IMR-90 (cell line): Measurements from ENCODE around the gene SLC9A3.

ENCODE experiments used
- BHLHE40 ChIP-seq: fragments of 150-350 bp; IDR thresholded peaks from 2 replicates; pipeline ENCODE4 v1.6.1; 2016; ENCODE audit warnings: mild to moderate bottlenecking, low read depth, low read length
- CTCF ChIP-seq: conservative IDR thresholded peaks from 2 replicates; pipeline ENCODE4 v1.5.1; 2012; ENCODE audit warnings: mild to moderate bottlenecking, low read depth, low read length, improper control_type of control experiment
- FOS ChIP-seq: fragments of 150-350 bp; IDR thresholded peaks from 2 replicates; pipeline ENCODE4 v1.6.1; 2016; ENCODE audit warnings: low read depth, low read length
- MAZ ChIP-seq: IDR thresholded peaks from 2 replicates; pipeline ENCODE4 v1.6.1; 2012; ENCODE audit warnings: low read depth, mild to moderate bottlenecking, low read length, improper control_type of control experiment, moderate library complexity, borderline replicate concordance
- POLR2A ChIP-seq: IDR thresholded peaks from 2 replicates; pipeline ENCODE4 v1.6.1; 2012; ENCODE audit warnings: mild to moderate bottlenecking, low read depth, low read length
- SMC3 ChIP-seq: fragments of 150-350 bp; IDR thresholded peaks from 2 replicates; pipeline ENCODE4 v1.6.1; 2016; ENCODE audit warnings: low read depth, mild to moderate bottlenecking, antibody characterized with exemption, low read length, moderate library complexity

DNA sequence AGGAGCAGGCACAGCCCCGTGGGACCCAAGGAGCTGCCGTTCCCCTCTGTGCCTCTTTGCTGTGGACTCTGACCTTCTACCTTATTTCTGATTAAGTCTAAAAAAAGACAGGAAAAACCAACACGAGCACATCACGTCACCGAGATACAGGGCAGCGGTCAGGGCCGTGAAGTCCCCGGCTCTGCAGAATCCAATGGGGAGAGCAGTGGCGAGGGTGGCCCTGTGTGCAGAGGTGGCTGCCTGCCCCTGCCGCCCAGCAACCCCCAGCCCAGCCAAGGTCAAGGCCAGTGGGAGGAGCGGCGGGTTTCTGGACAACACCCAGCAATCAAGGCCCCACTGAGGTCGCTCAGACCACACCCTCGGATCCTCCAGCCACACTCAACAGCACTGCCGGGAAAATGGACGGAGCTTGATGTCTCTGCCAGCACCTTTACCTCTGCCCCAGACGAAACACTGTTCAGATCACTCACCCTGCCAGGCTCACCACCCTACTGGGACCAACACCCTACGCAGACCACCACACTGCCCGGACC, 32.7 kb upstream of the SLC9A3 start:
- TF ChIP-seq CTCF: no peak
- no peak for TF ChIP-seq MAZ
- no peak for TF ChIP-seq SMC3
- no peak for TF ChIP-seq BHLHE40
- no peak for TF ChIP-seq FOS
- no peak for TF ChIP-seq POLR2A
